Measurements from ENCODE around the gene PIP4P1. TPM values are rescaled to one million over a fixed set of nuclear protein-coding genes. Genes with fewer than 3 reads are reported as not detected.

Gene PIP4P1
- total and polyA plus RNA-seq, 10 of the 15 experiments (the other 5 are each of a cell fraction or from before 2014, with no cell fraction given), result 19.1 to 47.4 (median 39.7) TPM

DNA sequence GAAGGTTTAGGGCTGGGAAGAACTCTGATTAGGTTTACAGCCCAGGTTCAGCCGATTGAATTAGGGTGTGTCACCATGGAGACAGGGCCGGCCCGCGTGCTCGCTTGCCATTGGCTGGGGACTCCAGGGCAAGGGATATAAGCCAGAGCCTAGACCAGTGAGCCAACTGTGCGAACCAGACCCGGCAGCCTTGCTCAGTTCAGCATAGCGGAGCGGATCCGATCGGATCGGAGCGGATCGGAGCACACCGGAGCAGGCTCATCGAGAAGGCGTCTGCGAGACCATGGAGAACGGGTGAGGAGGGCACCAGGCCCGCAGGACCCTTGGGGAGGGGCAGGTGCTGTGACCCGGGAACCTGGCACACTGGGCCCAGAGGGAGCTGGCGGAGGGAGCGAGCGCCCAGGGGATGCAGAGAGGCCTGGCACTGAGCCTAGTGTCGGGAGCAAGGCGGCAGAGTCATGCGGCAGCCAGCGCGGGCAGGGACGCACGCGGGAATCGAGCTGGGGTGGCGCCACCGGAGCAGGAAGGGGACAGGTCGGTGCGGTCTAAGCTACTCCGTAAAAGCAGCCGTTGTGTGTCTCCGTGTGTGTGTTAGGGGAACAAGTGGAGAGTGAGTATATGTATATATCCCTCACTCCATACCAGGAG lies 8.1 kb upstream of the PIP4P1 start, which contains the start of gene PNP (continued):
- TF ChIP-seq, protein P1, sequence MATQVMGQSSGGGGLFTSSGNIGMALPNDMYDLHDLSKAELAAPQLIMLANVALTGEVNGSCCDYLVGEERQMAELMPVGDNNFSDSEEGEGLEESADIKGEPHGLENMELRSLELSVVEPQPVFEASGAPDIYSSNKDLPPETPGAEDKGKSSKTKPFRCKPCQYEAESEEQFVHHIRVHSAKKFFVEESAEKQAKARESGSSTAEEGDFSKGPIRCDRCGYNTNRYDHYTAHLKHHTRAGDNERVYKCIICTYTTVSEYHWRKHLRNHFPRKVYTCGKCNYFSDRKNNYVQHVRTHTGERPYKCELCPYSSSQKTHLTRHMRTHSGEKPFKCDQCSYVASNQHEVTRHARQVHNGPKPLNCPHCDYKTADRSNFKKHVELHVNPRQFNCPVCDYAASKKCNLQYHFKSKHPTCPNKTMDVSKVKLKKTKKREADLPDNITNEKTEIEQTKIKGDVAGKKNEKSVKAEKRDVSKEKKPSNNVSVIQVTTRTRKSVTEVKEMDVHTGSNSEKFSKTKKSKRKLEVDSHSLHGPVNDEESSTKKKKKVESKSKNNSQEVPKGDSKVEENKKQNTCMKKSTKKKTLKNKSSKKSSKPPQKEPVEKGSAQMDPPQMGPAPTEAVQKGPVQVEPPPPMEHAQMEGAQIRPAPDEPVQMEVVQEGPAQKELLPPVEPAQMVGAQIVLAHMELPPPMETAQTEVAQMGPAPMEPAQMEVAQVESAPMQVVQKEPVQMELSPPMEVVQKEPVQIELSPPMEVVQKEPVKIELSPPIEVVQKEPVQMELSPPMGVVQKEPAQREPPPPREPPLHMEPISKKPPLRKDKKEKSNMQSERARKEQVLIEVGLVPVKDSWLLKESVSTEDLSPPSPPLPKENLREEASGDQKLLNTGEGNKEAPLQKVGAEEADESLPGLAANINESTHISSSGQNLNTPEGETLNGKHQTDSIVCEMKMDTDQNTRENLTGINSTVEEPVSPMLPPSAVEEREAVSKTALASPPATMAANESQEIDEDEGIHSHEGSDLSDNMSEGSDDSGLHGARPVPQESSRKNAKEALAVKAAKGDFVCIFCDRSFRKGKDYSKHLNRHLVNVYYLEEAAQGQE (IDR thresholded peaks at IDR 0.05; ENCODE audit: low read depth, low read length), result no peak
- no peak for TF ChIP-seq ESRRA (IDR thresholded peaks at IDR 0.05; ENCODE audit: low read length)
- peak; percentile 48 for TF ChIP-seq IKZF1 (conservative IDR thresholded peaks at IDR 0.05)
- no peak for TF ChIP-seq SIX5 (IDR thresholded peaks at IDR 0.05; ENCODE audit: low read depth, low read length, severe bottlenecking)
- TF ChIP-seq NR2F1 (conservative IDR thresholded peaks at IDR 0.05), result 0 out of 2 replicates have a peak, but pooled peaks have one; percentile 29
- no peak for TF ChIP-seq IKZF2 (IDR thresholded peaks at IDR 0.05)
- peak; percentile 85 for TF ChIP-seq BMI1 (IDR thresholded peaks at IDR 0.05; ENCODE audit: borderline replicate concordance)
- TF ChIP-seq ZSCAN29 (IDR thresholded peaks at IDR 0.05), result no peak
- TF ChIP-seq, protein P2, sequence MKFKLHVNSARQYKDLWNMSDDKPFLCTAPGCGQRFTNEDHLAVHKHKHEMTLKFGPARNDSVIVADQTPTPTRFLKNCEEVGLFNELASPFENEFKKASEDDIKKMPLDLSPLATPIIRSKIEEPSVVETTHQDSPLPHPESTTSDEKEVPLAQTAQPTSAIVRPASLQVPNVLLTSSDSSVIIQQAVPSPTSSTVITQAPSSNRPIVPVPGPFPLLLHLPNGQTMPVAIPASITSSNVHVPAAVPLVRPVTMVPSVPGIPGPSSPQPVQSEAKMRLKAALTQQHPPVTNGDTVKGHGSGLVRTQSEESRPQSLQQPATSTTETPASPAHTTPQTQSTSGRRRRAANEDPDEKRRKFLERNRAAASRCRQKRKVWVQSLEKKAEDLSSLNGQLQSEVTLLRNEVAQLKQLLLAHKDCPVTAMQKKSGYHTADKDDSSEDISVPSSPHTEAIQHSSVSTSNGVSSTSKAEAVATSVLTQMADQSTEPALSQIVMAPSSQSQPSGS (IDR thresholded peaks at IDR 0.05; ENCODE audit: low read length), result no peak
- TF ChIP-seq TARDBP (IDR thresholded peaks at IDR 0.05; ENCODE audit: borderline replicate concordance), result no peak
- TF ChIP-seq, protein P3, sequence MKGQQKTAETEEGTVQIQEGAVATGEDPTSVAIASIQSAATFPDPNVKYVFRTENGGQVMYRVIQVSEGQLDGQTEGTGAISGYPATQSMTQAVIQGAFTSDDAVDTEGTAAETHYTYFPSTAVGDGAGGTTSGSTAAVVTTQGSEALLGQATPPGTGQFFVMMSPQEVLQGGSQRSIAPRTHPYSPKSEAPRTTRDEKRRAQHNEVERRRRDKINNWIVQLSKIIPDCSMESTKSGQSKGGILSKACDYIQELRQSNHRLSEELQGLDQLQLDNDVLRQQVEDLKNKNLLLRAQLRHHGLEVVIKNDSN (IDR thresholded peaks at IDR 0.05; ENCODE audit: borderline replicate concordance, extremely low read length, insufficient read depth, low read depth, low read length), result no peak
- no peak for TF ChIP-seq SMARCA5 (IDR thresholded peaks at IDR 0.05)
- no peak; the same call in 1 of the 2 replicates for TF ChIP-seq CREB1 (IDR thresholded peaks at IDR 0.05; ENCODE audit: low read depth)
- no peak for TF ChIP-seq GABPA (IDR thresholded peaks at IDR 0.05; ENCODE audit: low read depth)
- TF ChIP-seq EP300 (IDR thresholded peaks at IDR 0.05; ENCODE audit: borderline replicate concordance in 1 of 2, control insufficient read depth in 1 of 2, low read depth in 2 of 2, low read length in 2 of 2), result no peak
- TF ChIP-seq, protein P4, sequence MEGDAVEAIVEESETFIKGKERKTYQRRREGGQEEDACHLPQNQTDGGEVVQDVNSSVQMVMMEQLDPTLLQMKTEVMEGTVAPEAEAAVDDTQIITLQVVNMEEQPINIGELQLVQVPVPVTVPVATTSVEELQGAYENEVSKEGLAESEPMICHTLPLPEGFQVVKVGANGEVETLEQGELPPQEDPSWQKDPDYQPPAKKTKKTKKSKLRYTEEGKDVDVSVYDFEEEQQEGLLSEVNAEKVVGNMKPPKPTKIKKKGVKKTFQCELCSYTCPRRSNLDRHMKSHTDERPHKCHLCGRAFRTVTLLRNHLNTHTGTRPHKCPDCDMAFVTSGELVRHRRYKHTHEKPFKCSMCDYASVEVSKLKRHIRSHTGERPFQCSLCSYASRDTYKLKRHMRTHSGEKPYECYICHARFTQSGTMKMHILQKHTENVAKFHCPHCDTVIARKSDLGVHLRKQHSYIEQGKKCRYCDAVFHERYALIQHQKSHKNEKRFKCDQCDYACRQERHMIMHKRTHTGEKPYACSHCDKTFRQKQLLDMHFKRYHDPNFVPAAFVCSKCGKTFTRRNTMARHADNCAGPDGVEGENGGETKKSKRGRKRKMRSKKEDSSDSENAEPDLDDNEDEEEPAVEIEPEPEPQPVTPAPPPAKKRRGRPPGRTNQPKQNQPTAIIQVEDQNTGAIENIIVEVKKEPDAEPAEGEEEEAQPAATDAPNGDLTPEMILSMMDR (IDR thresholded peaks at IDR 0.05 in 2 of 3, conservative IDR thresholded peaks at IDR 0.05 in 1 of 3; ENCODE audit: control insufficient read depth in 2 of 3, extremely low read depth in 1 of 3, insufficient read depth in 1 of 3, low read depth in 3 of 3, low read length in 3 of 3), result 0 out of 6 replicates have a peak, but pooled peaks of 1 of the 3 experiments have one; percentile 7
- TF ChIP-seq, protein P5, sequence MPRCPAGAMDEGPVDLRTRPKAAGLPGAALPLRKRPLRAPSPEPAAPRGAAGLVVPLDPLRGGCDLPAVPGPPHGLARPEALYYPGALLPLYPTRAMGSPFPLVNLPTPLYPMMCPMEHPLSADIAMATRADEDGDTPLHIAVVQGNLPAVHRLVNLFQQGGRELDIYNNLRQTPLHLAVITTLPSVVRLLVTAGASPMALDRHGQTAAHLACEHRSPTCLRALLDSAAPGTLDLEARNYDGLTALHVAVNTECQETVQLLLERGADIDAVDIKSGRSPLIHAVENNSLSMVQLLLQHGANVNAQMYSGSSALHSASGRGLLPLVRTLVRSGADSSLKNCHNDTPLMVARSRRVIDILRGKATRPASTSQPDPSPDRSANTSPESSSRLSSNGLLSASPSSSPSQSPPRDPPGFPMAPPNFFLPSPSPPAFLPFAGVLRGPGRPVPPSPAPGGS (IDR thresholded peaks at IDR 0.05; ENCODE audit: borderline replicate concordance, insufficient read depth, low read depth, low read length, poor library complexity, severe bottlenecking), result no peak
- no peak for TF ChIP-seq ZNF217 (IDR thresholded peaks at IDR 0.05)
